ENCODE data around the gene RBFOX1. TPM values are rescaled to one million over a fixed set of nuclear protein-coding genes. Genes with fewer than 3 reads are reported as not detected.

Gene RBFOX1
- total RNA-seq, 3 donors from 2014 or later: 4.1 to 7.7 (median 5.1) TPM

- Histone ChIP-seq H3K36me3 (ENCODE audit: low read depth) (no peaks in the 10 kb centered on the region), H3K4me3 (no peak overlapping the region), H3K4me1 (ENCODE audit: low read depth) (no peaks in the 10 kb centered on the region), H3K9me3 (no peaks in the 10 kb centered on the region)
- DNase-seq (no peak), ATAC-seq (no peak)
- intact Hi-C loops (cut with DNase I, micrococcal nuclease): no loop called here
- TF ChIP-seq, protein P1, sequence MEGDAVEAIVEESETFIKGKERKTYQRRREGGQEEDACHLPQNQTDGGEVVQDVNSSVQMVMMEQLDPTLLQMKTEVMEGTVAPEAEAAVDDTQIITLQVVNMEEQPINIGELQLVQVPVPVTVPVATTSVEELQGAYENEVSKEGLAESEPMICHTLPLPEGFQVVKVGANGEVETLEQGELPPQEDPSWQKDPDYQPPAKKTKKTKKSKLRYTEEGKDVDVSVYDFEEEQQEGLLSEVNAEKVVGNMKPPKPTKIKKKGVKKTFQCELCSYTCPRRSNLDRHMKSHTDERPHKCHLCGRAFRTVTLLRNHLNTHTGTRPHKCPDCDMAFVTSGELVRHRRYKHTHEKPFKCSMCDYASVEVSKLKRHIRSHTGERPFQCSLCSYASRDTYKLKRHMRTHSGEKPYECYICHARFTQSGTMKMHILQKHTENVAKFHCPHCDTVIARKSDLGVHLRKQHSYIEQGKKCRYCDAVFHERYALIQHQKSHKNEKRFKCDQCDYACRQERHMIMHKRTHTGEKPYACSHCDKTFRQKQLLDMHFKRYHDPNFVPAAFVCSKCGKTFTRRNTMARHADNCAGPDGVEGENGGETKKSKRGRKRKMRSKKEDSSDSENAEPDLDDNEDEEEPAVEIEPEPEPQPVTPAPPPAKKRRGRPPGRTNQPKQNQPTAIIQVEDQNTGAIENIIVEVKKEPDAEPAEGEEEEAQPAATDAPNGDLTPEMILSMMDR (IDR thresholded peaks at IDR 0.05): no peak
Measured at GRCh38 chr16:7511549-7512260, 179.1 kb downstream of the RBFOX1 start.

DNA sequence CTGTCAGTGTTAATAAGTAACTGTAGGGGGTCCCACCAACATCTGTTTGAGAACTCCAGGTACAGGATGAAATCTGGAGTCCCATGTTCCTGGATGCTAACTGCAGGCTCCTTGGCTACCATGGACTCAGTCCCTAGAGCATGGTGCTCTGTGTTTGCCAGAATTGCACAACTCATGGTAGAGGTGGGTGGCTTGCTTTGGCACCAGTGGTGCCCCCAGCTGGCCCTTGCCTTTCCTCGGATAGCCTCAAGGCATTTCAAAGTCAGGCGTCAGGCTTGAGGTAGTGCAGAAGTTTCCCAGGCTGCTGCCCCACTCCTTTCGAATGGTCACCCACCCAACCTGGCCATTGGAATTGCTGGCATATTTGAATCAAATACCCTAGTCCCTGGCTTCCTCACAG, 179.9 kb downstream of the RBFOX1 start:
- no peaks in the 10 kb centered on the region for H3K4me1 ChIP-seq (ENCODE audit: low read depth)
- intact Hi-C loops (cut with DNase I, micrococcal nuclease): no loop called here
- TF ChIP-seq, protein P1 (IDR thresholded peaks at IDR 0.05): no peak
- H3K36me3 ChIP-seq (ENCODE audit: low read depth): no peaks in the 10 kb centered on the region
- ATAC-seq (no peak), DNase-seq (no peak)
- H3K4me3 ChIP-seq: no peak overlapping the region
- no peaks in the 10 kb centered on the region for H3K9me3 ChIP-seq

DNA sequence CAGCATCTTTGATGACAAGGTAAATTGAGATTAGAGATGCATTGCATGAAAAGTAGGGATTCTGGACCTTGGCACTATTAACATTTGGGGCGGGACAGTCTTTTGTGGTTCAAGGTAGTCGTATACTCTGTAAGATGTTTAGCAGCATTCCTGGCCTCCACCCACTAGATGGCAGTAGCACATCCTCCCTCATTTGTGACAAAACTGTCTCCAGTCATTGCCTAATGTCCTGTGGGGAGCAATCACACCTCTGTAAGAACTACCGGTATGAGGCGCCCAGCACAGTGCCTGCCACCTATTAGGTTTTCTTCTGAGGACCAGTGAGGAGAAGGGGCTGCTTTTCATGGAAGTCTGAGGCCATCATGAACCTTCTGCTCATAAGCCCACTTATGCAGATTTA, 180.8 kb downstream of the RBFOX1 start:
- intact Hi-C loops (cut with DNase I, micrococcal nuclease): no loop called here
- ATAC-seq (no peak), DNase-seq (no peak)
- TF ChIP-seq, protein P1 (IDR thresholded peaks at IDR 0.05): no peak
- no peak overlapping the region for H3K4me3 ChIP-seq
- H3K36me3 ChIP-seq (ENCODE audit: low read depth): no peaks in the 10 kb centered on the region
- H3K4me1 ChIP-seq (ENCODE audit: low read depth): no peaks in the 10 kb centered on the region
- H3K9me3 ChIP-seq: no peaks in the 10 kb centered on the region

- ATAC-seq: no peak
- TF ChIP-seq, protein P1 (IDR thresholded peaks at IDR 0.05): no peak
- no peaks in the 10 kb centered on the region for H3K36me3 ChIP-seq (ENCODE audit: low read depth)
- H3K4me1 ChIP-seq (ENCODE audit: low read depth): no peaks in the 10 kb centered on the region
- DNase-seq: no peak
- intact Hi-C loops (cut with DNase I, micrococcal nuclease): no loop called here
- H3K4me3 ChIP-seq: no peak overlapping the region
- H3K9me3 ChIP-seq: no peaks in the 10 kb centered on the region
Measured at GRCh38 chr16:7515543-7515942, 182.9 kb downstream of the RBFOX1 start.

DNA sequence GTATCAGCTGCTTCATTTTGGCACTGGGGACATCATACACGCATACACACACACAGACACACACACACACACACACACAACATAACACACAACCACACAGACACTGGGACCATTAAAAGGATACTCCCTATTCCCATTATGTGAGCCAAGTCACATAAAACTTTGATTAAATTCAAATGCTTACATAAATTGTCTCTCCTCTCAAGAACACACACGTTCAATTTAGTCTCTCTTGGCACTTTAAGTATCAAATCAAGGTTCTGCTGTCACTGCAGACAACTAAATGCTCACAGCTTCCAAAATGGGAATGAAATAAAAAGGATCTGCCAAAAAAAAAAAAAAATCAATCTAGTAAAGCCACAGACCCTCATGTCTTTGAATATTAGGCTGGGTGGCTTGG, 184.9 kb downstream of the RBFOX1 start:
- ATAC-seq: no peak
- no peak overlapping the region for H3K4me3 ChIP-seq
- no peaks in the 10 kb centered on the region for H3K36me3 ChIP-seq (ENCODE audit: low read depth)
- H3K4me1 ChIP-seq (ENCODE audit: low read depth): no peaks in the 10 kb centered on the region
- DNase-seq: no peak
- TF ChIP-seq, protein P1 (IDR thresholded peaks at IDR 0.05): no peak
- intact Hi-C loops (cut with DNase I, micrococcal nuclease): no loop called here
- H3K9me3 ChIP-seq: no peaks in the 10 kb centered on the region

DNA sequence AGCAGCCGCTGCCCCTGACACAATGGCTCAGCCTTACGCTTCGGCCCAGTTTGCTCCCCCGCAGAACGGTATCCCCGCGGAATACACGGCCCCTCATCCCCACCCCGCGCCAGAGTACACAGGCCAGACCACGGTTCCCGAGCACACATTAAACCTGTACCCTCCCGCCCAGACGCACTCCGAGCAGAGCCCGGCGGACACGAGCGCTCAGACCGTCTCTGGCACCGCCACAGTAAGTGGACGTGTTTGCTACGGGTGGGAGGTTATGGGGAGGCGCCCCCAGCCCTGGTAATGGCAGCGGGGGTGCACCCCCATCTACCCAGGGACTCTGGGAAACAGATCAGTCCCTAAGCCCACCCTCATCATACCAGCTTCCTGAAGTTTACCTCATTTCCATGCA, 185.5 kb downstream of the RBFOX1 start:
- Histone ChIP-seq H3K4me3 (no peak overlapping the region), H3K36me3 (ENCODE audit: low read depth) (no peaks in the 10 kb centered on the region), H3K4me1 (ENCODE audit: low read depth) (no peaks in the 10 kb centered on the region), H3K9me3 (no peaks in the 10 kb centered on the region)
- DNase-seq: no peak
- intact Hi-C loops (cut with DNase I, micrococcal nuclease): no loop called here
- ATAC-seq: no peak
- TF ChIP-seq, protein P1 (IDR thresholded peaks at IDR 0.05): no peak
